HFFc6 (cell line): ENCODE results near the gene MED12. TPM values are rescaled to one million over a fixed set of nuclear protein-coding genes. Genes with fewer than 3 reads are reported as not detected.

Experiments
- DNase-seq: peaks from one replicate; pipeline ENCODE4 v3.0.0-alpha.2; 2018
- H3K27ac Mint-ChIP-seq: 2 replicates; pipeline ENCODE4 v1.8.0; 2020; ENCODE audit warnings: mild to moderate bottlenecking, mixed read lengths
- H3K27me3 Mint-ChIP-seq: 2 replicates; pipeline ENCODE4 v1.8.0; 2021; ENCODE audit warnings: mild to moderate bottlenecking, moderate library complexity, mixed read lengths; ENCODE audit not compliant: insufficient read depth
- H3K36me3 Mint-ChIP-seq: 2 replicates; pipeline ENCODE4 v1.8.0; 2021; ENCODE audit warnings: low read depth, mixed read lengths
- H3K4me1 Mint-ChIP-seq: 2 replicates; pipeline ENCODE4 v1.8.0; 2020; ENCODE audit warnings: low read depth, mixed read lengths
- H3K4me3 Mint-ChIP-seq: 2 replicates; pipeline ENCODE4 v1.8.0; 2020; ENCODE audit warnings: mild to moderate bottlenecking, moderate library complexity, mixed read lengths
- H3K9me3 Mint-ChIP-seq: 2 replicates; pipeline ENCODE4 v1.8.0; 2020; ENCODE audit warnings: mild to moderate bottlenecking, mixed read lengths
- total RNA-seq, 6 experiments: library from RNA; stranded (reverse); fragmentation: NEBNext Ultra II Directional; extraction: Animal tissue kit (Norgen Biotek cat#: 25700); gene quantifications; 2 replicates in 1 of 6; 3 replicates in 5 of 6; pipeline ENCODE4 v1.2.3, GENCODE V29; 2021
- TF ChIP-seq, protein P1 (sequence below): fragments of 200-600 bp; sonication (generic); IDR thresholded peaks from 2 replicates; pipeline ENCODE4 v1.5.0; 2021; ENCODE audit warnings: antibody characterized with exemption, mild to moderate bottlenecking

The MED12 gene
- total RNA-seq, 6 experiments from 2014 or later = 22.8 to 31.2 (median 28.5) TPM

- Mint-ChIP-seq H3K27me3 (peaks cover 13% of the 10 kb centered on the region), H3K36me3 (no peaks in the 10 kb centered on the region), H3K4me1 (no peaks in the 10 kb centered on the region), H3K9me3 (no peaks in the 10 kb centered on the region), H3K4me3 (no peak overlapping the region), H3K27ac (no peak overlapping the region)
- TF ChIP-seq, protein P1, sequence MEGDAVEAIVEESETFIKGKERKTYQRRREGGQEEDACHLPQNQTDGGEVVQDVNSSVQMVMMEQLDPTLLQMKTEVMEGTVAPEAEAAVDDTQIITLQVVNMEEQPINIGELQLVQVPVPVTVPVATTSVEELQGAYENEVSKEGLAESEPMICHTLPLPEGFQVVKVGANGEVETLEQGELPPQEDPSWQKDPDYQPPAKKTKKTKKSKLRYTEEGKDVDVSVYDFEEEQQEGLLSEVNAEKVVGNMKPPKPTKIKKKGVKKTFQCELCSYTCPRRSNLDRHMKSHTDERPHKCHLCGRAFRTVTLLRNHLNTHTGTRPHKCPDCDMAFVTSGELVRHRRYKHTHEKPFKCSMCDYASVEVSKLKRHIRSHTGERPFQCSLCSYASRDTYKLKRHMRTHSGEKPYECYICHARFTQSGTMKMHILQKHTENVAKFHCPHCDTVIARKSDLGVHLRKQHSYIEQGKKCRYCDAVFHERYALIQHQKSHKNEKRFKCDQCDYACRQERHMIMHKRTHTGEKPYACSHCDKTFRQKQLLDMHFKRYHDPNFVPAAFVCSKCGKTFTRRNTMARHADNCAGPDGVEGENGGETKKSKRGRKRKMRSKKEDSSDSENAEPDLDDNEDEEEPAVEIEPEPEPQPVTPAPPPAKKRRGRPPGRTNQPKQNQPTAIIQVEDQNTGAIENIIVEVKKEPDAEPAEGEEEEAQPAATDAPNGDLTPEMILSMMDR = no peak
- no peak for DNase-seq
Measured at GRCh38 chrX:71162981-71163380, 44.6 kb downstream of the MED12 start.

GRCh38 chrX:71164071-71164470 lies 45.7 kb downstream of the MED12 start:
- TF ChIP-seq, protein P1 = no peak
- Mint-ChIP-seq H3K9me3 (no peaks in the 10 kb centered on the region), H3K36me3 (no peaks in the 10 kb centered on the region)

GRCh38 chrX:71166461-71166860 lies 48.1 kb downstream of the MED12 start:
- no peak for DNase-seq
- TF ChIP-seq, protein P1 = no peak
- Mint-ChIP-seq H3K4me3 (no peak overlapping the region), H3K4me1 (no peaks in the 10 kb centered on the region), H3K36me3 (no peaks in the 10 kb centered on the region), H3K27me3 (peaks cover 16% of the 10 kb centered on the region), H3K27ac (no peak overlapping the region), H3K9me3 (no peaks in the 10 kb centered on the region)

More at GRCh38 chrX:71164071-71164470, 45.7 kb downstream of the MED12 start:
- H3K4me3 Mint-ChIP-seq = no peak overlapping the region
- peaks cover 15% of the 10 kb centered on the region for H3K27me3 Mint-ChIP-seq
- H3K27ac Mint-ChIP-seq = no peak overlapping the region
- DNase-seq = no peak
- H3K4me1 Mint-ChIP-seq = no peaks in the 10 kb centered on the region

DNA sequence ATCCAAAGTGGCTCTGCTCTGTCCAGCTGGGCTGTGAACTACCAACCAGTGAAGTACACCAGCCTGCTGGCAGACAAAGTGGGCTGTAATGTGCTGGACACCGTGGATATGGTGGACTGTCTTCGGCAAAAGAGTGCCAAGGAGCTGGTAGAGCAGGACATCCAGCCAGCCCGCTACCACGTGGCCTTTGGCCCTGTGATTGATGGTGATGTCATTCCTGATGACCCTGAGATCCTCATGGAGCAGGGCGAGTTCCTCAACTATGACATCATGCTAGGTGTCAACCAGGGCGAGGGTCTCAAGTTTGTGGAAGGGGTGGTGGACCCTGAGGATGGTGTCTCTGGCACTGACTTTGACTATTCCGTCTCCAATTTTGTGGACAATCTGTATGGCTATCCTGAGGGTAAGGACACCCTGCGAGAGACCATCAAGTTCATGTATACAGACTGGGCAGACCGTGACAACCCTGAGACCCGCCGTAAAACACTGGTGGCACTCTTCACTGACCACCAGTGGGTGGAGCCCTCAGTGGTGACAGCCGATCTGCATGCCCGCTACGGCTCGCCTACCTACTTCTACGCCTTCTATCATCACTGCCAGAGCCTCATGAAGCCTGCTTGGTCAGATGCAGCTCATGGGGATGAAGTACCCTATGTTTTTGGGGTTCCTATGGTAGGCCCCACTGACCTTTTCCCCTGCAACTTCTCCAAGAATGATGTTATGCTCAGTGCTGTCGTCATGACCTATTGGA lies 48.8 kb downstream of the MED12 start:
- H3K4me3 Mint-ChIP-seq = no peak overlapping the region
- H3K4me1 Mint-ChIP-seq = no peaks in the 10 kb centered on the region
- DNase-seq = no peak
- TF ChIP-seq, protein P1 = no peak
- H3K27me3 Mint-ChIP-seq = peaks cover 16% of the 10 kb centered on the region
- H3K36me3 Mint-ChIP-seq = no peaks in the 10 kb centered on the region
- no peak overlapping the region for H3K27ac Mint-ChIP-seq
- no peaks in the 10 kb centered on the region for H3K9me3 Mint-ChIP-seq

DNA sequence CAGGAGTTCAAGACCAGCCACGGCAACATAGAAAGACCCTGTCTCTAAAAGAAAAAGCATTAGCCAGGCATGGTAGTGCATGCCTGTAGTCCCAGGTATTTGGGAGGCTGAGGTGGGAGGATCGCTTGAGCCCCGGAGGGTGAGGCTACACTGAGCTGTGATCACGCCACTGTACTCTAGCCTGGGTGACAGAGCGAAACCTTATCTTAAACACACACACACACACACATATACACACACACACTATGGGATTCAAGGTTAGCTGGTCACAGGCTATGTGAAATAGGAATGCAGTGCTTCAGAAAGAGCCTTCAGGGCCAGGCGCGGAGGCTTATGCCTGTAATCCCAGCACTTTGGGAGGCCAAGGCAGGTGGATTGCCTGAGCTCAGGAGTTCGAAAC lies 49.7 kb downstream of the MED12 start:
- Mint-ChIP-seq H3K27me3 (peaks cover 9% of the 10 kb centered on the region), H3K36me3 (no peaks in the 10 kb centered on the region), H3K4me3 (no peak overlapping the region), H3K4me1 (no peaks in the 10 kb centered on the region), H3K27ac (no peak overlapping the region), H3K9me3 (no peaks in the 10 kb centered on the region)
- TF ChIP-seq, protein P1 = no peak
- no peak for DNase-seq
